Nephron progenitor cell (in vitro differentiated cells): ENCODE data around the gene APOA4.

Experiments used
- DNase-seq: peaks from one replicate; pipeline ENCODE4 v3.0.0; 2021
- H3K27ac Mint-ChIP-seq: 2 replicates; pipeline ENCODE4 v1.8.0; 2021; ENCODE audit warnings: mild to moderate bottlenecking, moderate library complexity, mixed read lengths
- H3K27me3 Mint-ChIP-seq: 2 replicates; pipeline ENCODE4 v1.8.0; 2021; ENCODE audit warnings: mild to moderate bottlenecking, low read depth, mixed read lengths; ENCODE audit not compliant: poor library complexity
- H3K36me3 Mint-ChIP-seq: 2 replicates; pipeline ENCODE4 v1.8.0; 2021; ENCODE audit warnings: low read depth, mixed read lengths
- H3K4me1 Mint-ChIP-seq: 2 replicates; pipeline ENCODE4 v1.8.0; 2021; ENCODE audit warnings: mixed read lengths
- H3K4me3 Mint-ChIP-seq: 2 replicates; pipeline ENCODE4 v1.8.0; 2021; ENCODE audit warnings: mild to moderate bottlenecking, moderate library complexity, mixed read lengths
- H3K9me3 Mint-ChIP-seq: 2 replicates; pipeline ENCODE4 v1.8.0; 2021; ENCODE audit warnings: mild to moderate bottlenecking, moderate library complexity, mixed read lengths
- TF ChIP-seq, protein P1 (sequence below): fragments of 200-600 bp; sonication (generic); IDR thresholded peaks from 2 replicates; pipeline ENCODE4 v1.5.0; 2021; ENCODE audit warnings: antibody characterized with exemption

Gene APOA4

DNA sequence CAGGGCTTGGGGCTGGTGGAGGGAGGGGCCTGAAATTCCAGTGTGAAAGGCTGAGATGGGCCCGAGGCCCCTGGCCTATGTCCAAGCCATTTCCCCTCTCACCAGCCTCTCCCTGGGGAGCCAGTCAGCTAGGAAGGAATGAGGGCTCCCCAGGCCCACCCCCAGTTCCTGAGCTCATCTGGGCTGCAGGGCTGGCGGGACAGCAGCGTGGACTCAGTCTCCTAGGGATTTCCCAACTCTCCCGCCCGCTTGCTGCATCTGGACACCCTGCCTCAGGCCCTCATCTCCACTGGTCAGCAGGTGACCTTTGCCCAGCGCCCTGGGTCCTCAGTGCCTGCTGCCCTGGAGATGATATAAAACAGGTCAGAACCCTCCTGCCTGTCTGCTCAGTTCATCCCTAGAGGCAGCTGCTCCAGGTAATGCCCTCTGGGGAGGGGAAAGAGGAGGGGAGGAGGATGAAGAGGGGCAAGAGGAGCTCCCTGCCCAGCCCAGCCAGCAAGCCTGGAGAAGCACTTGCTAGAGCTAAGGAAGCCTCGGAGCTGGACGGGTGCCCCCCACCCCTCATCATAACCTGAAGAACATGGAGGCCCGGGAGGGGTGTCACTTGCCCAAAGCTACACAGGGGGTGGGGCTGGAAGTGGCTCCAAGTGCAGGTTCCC lies 6.5 kb upstream of the APOA4 start, which contains the start of gene APOC3:
Gene APOC3 (plus strand): TSS at position 383 of the 659 bp plus-strand sequence. CDS start 676 bp downstream, outside the sequence.
- no peaks in the 10 kb centered on the region for H3K36me3 Mint-ChIP-seq
- peaks cover 14% of the 10 kb centered on the region for H3K27me3 Mint-ChIP-seq
- no peak for DNase-seq
- TF ChIP-seq, protein P1, sequence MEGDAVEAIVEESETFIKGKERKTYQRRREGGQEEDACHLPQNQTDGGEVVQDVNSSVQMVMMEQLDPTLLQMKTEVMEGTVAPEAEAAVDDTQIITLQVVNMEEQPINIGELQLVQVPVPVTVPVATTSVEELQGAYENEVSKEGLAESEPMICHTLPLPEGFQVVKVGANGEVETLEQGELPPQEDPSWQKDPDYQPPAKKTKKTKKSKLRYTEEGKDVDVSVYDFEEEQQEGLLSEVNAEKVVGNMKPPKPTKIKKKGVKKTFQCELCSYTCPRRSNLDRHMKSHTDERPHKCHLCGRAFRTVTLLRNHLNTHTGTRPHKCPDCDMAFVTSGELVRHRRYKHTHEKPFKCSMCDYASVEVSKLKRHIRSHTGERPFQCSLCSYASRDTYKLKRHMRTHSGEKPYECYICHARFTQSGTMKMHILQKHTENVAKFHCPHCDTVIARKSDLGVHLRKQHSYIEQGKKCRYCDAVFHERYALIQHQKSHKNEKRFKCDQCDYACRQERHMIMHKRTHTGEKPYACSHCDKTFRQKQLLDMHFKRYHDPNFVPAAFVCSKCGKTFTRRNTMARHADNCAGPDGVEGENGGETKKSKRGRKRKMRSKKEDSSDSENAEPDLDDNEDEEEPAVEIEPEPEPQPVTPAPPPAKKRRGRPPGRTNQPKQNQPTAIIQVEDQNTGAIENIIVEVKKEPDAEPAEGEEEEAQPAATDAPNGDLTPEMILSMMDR, result no peak
- H3K27ac Mint-ChIP-seq, result no peak within 1 kb of the TSS
- H3K9me3 Mint-ChIP-seq, result no peaks in the 10 kb centered on the region
- H3K4me3 Mint-ChIP-seq, result no peak within 1 kb of the TSS
- H3K4me1 Mint-ChIP-seq, result peaks cover 33% of the 10 kb centered on the region

DNA sequence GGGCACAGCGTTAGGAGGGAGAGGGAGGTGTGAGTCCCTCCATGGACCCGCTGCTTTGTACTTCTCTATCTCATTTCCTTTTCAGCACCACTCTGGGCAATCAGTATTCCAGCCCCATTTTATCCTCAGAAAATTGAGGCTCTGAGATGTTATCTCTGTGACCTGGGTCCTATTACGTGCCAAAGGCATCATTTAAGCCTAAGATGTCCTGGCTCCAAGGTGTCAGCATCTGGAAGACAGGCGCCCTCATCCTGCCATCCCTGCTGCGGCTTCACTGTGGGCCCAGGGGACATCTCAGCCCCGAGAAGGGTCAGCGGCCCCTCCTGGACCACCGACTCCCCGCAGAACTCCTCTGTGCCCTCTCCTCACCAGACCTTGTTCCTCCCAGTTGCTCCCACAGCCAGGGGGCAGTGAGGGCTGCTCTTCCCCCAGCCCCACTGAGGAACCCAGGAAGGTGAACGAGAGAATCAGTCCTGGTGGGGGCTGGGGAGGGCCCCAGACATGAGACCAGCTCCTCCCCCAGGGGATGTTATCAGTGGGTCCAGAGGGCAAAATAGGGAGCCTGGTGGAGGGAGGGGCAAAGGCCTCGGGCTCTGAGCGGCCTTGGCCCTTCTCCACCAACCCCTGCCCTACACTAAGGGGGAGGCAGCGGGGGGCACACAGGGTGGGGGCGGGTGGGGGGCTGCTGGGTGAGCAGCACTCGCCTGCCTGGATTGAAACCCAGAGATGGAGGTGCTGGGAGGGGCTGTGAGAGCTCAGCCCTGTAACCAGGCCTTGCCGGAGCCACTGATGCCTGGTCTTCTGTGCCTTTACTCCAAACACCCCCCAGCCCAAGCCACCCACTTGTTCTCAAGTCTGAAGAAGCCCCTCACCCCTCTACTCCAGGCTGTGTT lies 5.8 kb upstream of the APOA4 start:
- Mint-ChIP-seq H3K27me3 (peaks cover 14% of the 10 kb centered on the region), H3K27ac (peak overlapping the region; percentile 78), H3K4me3 (no peak overlapping the region), H3K36me3 (no peaks in the 10 kb centered on the region), H3K4me1 (peaks cover 27% of the 10 kb centered on the region), H3K9me3 (no peaks in the 10 kb centered on the region)
- no peak for DNase-seq
- TF ChIP-seq, protein P1, result no peak

DNA sequence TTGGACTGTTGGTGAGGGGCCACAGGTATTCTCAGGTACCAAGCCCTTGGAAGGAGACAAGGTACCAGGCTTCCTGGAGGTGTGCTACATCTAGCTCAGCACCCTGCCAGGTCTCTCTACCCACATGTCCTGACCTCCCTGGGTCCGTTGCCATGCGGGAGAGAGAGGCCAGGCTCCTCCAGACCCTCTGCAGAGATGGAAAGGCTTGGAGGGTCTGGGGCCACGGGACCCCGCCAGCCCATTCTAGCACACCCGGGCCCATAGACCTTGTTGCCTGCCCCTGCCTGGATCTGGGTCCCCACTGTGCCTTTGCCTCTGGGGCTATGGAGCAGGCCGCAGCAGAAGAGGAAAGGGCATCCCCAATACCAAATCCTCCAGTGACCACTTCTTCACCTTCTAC lies 4.4 kb upstream of the APOA4 start:
- Mint-ChIP-seq H3K27me3 (peaks cover 6% of the 10 kb centered on the region), H3K36me3 (no peaks in the 10 kb centered on the region), H3K27ac (no peak overlapping the region), H3K4me1 (peaks cover 28% of the 10 kb centered on the region), H3K4me3 (no peak overlapping the region), H3K9me3 (no peaks in the 10 kb centered on the region)
- TF ChIP-seq, protein P1, result no peak
- DNase-seq, result no peak

DNA sequence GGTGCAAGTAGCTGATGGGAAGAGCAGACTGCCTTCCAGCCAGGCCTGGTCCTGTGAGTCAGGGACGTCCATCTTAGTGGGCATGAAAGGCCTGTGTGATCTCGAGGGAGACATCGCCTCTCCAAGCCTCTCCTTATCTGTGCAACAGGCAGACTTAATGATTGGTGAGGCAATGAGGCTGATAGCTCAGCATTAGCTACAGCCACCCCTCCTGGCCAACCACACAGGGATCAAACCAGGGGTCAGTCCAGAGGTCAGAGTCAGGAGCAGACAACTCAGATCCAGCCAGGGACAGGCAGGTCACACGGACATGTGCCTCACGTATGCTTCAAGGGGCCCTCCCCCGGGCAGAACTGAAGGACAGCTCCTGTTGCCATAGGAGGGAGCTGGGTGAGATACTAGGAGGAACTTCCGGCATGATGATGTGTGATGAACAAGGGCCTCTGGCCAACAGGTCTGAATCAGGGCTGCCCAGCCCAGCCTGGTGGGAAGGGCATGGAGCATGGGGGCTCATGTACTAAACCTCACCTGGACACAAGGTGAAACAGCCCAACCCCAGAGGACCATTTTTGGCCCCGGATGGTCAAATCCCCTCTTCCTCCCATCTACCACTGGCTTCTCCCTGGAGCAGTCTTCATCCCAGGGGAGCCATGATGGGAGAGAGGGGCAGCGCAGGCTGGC lies 3.8 kb upstream of the APOA4 start:
- H3K27me3 Mint-ChIP-seq, result peaks cover 3% of the 10 kb centered on the region
- H3K4me3 Mint-ChIP-seq, result no peak overlapping the region
- TF ChIP-seq, protein P1, result no peak
- H3K27ac Mint-ChIP-seq, result no peak overlapping the region
- no peaks in the 10 kb centered on the region for H3K36me3 Mint-ChIP-seq
- no peaks in the 10 kb centered on the region for H3K9me3 Mint-ChIP-seq
- H3K4me1 Mint-ChIP-seq, result peaks cover 27% of the 10 kb centered on the region
- no peak for DNase-seq

DNA sequence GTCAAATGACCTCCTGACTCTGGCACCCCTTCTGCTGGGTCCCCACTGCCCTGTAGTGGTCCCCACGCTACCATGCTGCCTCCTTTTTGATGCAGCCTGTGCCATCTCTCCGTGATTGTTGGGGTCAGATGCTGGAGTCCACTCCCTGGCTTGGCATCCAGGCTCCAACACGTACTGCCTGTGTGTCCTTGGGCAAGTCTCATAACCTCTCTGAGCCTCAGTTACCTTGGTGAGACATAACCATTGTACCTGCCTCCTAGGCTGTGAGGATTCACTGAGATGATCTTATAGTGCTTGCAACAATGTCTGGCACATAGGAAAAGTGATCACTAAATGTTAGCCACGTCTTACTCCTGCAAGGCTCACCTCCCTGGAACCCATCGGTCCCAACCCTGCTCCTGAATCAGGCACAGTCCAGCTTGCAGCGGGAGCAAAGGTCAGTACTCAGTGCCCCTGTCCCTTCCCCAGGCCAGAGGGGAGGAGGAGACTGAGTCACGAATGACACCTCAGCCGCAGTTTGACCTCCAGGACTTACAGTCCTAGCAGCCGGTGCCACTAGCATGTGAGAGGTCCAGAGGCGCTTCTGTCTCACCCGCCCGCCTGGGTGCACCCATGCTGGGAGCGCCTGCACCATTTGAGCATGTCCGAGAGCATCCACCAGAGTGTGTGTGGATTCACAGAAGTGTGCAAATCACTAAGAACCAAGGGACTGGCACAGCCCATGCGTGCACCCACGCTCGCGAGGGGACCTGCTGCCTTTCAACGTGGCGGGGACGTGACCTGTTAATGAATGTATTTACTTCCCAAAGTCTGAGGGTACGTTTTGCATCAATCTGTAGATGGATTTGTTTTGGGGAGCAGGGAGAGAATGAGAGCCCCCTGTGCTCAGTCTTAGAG lies 3.0 kb upstream of the APOA4 start:
- peaks cover 3% of the 10 kb centered on the region for H3K27me3 Mint-ChIP-seq
- H3K9me3 Mint-ChIP-seq, result no peaks in the 10 kb centered on the region
- no peak overlapping the region for H3K4me3 Mint-ChIP-seq
- no peaks in the 10 kb centered on the region for H3K36me3 Mint-ChIP-seq
- no peak overlapping the region for H3K27ac Mint-ChIP-seq
- TF ChIP-seq, protein P1, result no peak
- DNase-seq, result no peak
- H3K4me1 Mint-ChIP-seq, result peaks cover 27% of the 10 kb centered on the region
